ENCODE results near the gene NRXN3.

- TF ChIP-seq CTCF (conservative IDR thresholded peaks at IDR 0.05; ENCODE audit: low read depth, low read length) (no peak), EZH2 (IDR thresholded peaks at IDR 0.05; ENCODE audit: low read length, unreplicated experiment) (no peak)
These were observed 50.1 kb downstream of the NRXN3 start for GRCh38 chr14:78220273-78220672.
